ENCODE results near the gene ENGASE.

GRCh38 chr17:79071161-79071740 lies 3.4 kb upstream of the ENGASE start:
- TF ChIP-seq, protein P1, sequence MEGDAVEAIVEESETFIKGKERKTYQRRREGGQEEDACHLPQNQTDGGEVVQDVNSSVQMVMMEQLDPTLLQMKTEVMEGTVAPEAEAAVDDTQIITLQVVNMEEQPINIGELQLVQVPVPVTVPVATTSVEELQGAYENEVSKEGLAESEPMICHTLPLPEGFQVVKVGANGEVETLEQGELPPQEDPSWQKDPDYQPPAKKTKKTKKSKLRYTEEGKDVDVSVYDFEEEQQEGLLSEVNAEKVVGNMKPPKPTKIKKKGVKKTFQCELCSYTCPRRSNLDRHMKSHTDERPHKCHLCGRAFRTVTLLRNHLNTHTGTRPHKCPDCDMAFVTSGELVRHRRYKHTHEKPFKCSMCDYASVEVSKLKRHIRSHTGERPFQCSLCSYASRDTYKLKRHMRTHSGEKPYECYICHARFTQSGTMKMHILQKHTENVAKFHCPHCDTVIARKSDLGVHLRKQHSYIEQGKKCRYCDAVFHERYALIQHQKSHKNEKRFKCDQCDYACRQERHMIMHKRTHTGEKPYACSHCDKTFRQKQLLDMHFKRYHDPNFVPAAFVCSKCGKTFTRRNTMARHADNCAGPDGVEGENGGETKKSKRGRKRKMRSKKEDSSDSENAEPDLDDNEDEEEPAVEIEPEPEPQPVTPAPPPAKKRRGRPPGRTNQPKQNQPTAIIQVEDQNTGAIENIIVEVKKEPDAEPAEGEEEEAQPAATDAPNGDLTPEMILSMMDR (conservative IDR thresholded peaks at IDR 0.05; ENCODE audit: low read length), result no peak
- no peak for TF ChIP-seq EZH2phosphoT487 (IDR thresholded peaks at IDR 0.05; ENCODE audit: borderline replicate concordance)
